HepG2 (cell line): ENCODE results near the gene MPC1. TPM values are rescaled to one million over a fixed set of nuclear protein-coding genes. Genes with fewer than 3 reads are reported as not detected.

ENCODE experiments used
- BCL3 ChIP-seq: sonication (generic); formaldehyde crosslinking; IDR thresholded peaks from 2 replicates; pipeline ENCODE4 v1.5.1; 2020; ENCODE audit warnings: mild to moderate bottlenecking, missing genetic modification reagents, moderate library complexity
- EP300 ChIP-seq, 3 experiments: sonication (generic) in 1 of 3; formaldehyde crosslinking in 1 of 3; IDR thresholded peaks; 2 replicates each; pipeline versions ENCODE4 v1.5.1 to v1.6.1; 2011 to 2020; ENCODE audit warnings: low read depth in 2 of 3, low read length in 2 of 3, borderline replicate concordance in 1 of 3, improper control_type of control experiment in 1 of 3, mild to moderate bottlenecking in 1 of 3, missing genetic modification reagents in 1 of 3, moderate library complexity in 1 of 3
- NCOR1 ChIP-seq: fragments of 200-600 bp; sonication (generic); IDR thresholded peaks from 2 replicates; pipeline ENCODE4 v1.7.0; 2017; ENCODE audit warnings: antibody characterized with exemption, low read length, borderline replicate concordance
- NONO ChIP-seq, 2 experiments: fragments of 450-650 bp in 1 of 2; sonication (generic) in 1 of 2; formaldehyde crosslinking in 1 of 2; IDR thresholded peaks in 1 of 2; conservative IDR thresholded peaks in 1 of 2; 2 replicates each; pipeline versions ENCODE4 v1.6.1 to v1.8.0; 2017 to 2022; ENCODE audit warnings: mild to moderate bottlenecking in 1 of 2, missing genetic modification reagents in 1 of 2, moderate library complexity in 1 of 2
- PBX2 ChIP-seq: IDR thresholded peaks from 2 replicates; pipeline ENCODE4 v1.6.1; 2016; ENCODE audit warnings: control low read depth
- PHF21A ChIP-seq: sonication (generic); formaldehyde crosslinking; IDR thresholded peaks from 2 replicates; pipeline ENCODE4 v1.5.0; 2020; ENCODE audit warnings: mild to moderate bottlenecking, missing genetic modification reagents
- SYNCRIP ChIP-seq: fragments of 200-400 bp; formaldehyde crosslinking; IDR thresholded peaks from 2 replicates; pipeline ENCODE4 v1.6.1; 2018; ENCODE audit warnings: mild to moderate bottlenecking, low read depth, low read length; ENCODE audit not compliant: insufficient read depth
- UBTF ChIP-seq: sonication (generic); formaldehyde crosslinking; IDR thresholded peaks from 2 replicates; pipeline ENCODE4 v1.4.0; 2020; ENCODE audit warnings: mild to moderate bottlenecking, missing genetic modification reagents
- ZBTB20 ChIP-seq: sonication (generic); formaldehyde crosslinking; IDR thresholded peaks from 2 replicates; pipeline ENCODE4 v1.8.1; 2023; ENCODE audit warnings: missing genetic modification reagents, low read depth, mild to moderate bottlenecking, borderline replicate concordance
- ZNF292 ChIP-seq: sonication (generic); formaldehyde crosslinking; IDR thresholded peaks from 2 replicates; pipeline ENCODE4 v1.8.1; 2022; ENCODE audit warnings: mild to moderate bottlenecking, low read depth, missing genetic modification reagents, borderline replicate concordance
- ZNF33B ChIP-seq: sonication (generic); formaldehyde crosslinking; IDR thresholded peaks from 2 replicates; pipeline ENCODE4 v1.5.1; 2020; ENCODE audit warnings: mild to moderate bottlenecking, missing genetic modification reagents
- ZNF484 ChIP-seq: sonication (generic); formaldehyde crosslinking; IDR thresholded peaks from 2 replicates; pipeline ENCODE4 v1.5.1; 2020; ENCODE audit warnings: mild to moderate bottlenecking, low read depth, missing genetic modification reagents, borderline replicate concordance
- ZNF670 ChIP-seq: sonication (generic); formaldehyde crosslinking; IDR thresholded peaks from 2 replicates; pipeline ENCODE4 v1.8.0; 2022; ENCODE audit warnings: mild to moderate bottlenecking, missing genetic modification reagents, borderline replicate concordance
- ZNF740 ChIP-seq: sonication (generic); formaldehyde crosslinking; IDR thresholded peaks from 2 replicates; pipeline ENCODE4 v1.4.0; 2020; ENCODE audit warnings: missing genetic modification reagents
- ZNF790 ChIP-seq: sonication (generic); formaldehyde crosslinking; IDR thresholded peaks from 2 replicates; pipeline ENCODE4 v1.8.0; 2022; ENCODE audit warnings: missing genetic modification reagents, mild to moderate bottlenecking, borderline replicate concordance
- ZSCAN20 ChIP-seq: sonication (generic); formaldehyde crosslinking; IDR thresholded peaks from 2 replicates; pipeline ENCODE4 v1.4.0; 2020; ENCODE audit warnings: missing genetic modification reagents, mild to moderate bottlenecking, borderline replicate concordance
- polyA plus RNA-seq, 8 experiments: library from polyadenylated mRNA; depleted of rRNA in 3 of 8; stranded (reverse) in 7 of 8; unstranded in 1 of 8; fragments of >200 nt; fragmentation: Illumina TruSeq in 4 of 8; extraction: Trizol in 4 of 8; gene quantifications; 2 replicates each; pipeline versions ENCODE4 v1.2.1 to v1.2.3, GENCODE V29; 2011 to 2016; ENCODE audit warnings: low read depth in 4 of 8, missing spikeins in 1 of 8, mixed read lengths in 1 of 8; ENCODE audit not compliant: insufficient read depth in 1 of 8
- total RNA-seq, 5 experiments: library from RNA; depleted of rRNA; stranded (reverse); fragments of >200 nt; fragmentation: Illumina TruSeq; extraction: Trizol; gene quantifications; 2 replicates each; pipeline ENCODE4 v1.2.3, GENCODE V29; 2016; ENCODE audit warnings: low read depth in 1 of 5
- TF ChIP-seq, protein P1 (sequence below): conservative IDR thresholded peaks from 2 replicates; pipeline ENCODE4 v1.6.1; 2018; ENCODE audit warnings: missing genetic modification reagents
- TF ChIP-seq, protein P2 (sequence below): sonication (generic); formaldehyde crosslinking; IDR thresholded peaks from 2 replicates; pipeline ENCODE4 v1.9.0; 2022; ENCODE audit warnings: missing genetic modification reagents, mild to moderate bottlenecking, borderline replicate concordance

The MPC1 gene
- total and polyA plus RNA-seq, 2 of the 13 experiments (the other 11 are each of a cell fraction or from before 2014, with no cell fraction given), result 189 to 214 TPM

- TF ChIP-seq, protein P1, sequence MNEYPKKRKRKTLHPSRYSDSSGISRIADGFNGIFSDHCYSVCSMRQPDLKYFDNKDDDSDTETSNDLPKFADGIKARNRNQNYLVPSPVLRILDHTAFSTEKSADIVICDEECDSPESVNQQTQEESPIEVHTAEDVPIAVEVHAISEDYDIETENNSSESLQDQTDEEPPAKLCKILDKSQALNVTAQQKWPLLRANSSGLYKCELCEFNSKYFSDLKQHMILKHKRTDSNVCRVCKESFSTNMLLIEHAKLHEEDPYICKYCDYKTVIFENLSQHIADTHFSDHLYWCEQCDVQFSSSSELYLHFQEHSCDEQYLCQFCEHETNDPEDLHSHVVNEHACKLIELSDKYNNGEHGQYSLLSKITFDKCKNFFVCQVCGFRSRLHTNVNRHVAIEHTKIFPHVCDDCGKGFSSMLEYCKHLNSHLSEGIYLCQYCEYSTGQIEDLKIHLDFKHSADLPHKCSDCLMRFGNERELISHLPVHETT (CRISPR knock-in tag), result 0 out of 2 replicates have a peak, but pooled peaks have one; percentile 21
- TF ChIP-seq ZNF790 (no peak), ZNF740 (CRISPR knock-in tag) (no peak), ZNF670 (peak; percentile 68; the same call in 1 of the 2 replicates), NONO (IDR thresholded peaks at IDR 0.05) (no peak), NONO (CRISPR knock-in tag; conservative IDR thresholded peaks at IDR 0.05) (no peak; the same call in 1 of the 2 replicates), EP300 (IDR thresholded peaks at IDR 0.05; ENCODE audit: low read depth in 2 of 2, low read length in 2 of 2) (peak; percentile 60 to 95; a peak in 2 of 4 replicates), EP300 (CRISPR knock-in tag; IDR thresholded peaks at IDR 0.05; ENCODE audit: borderline replicate concordance) (peak; percentile 89), UBTF (CRISPR knock-in tag) (peak; percentile 55; the same call in 1 of the 2 replicates), ZNF33B (CRISPR knock-in tag) (peak; percentile 64; the same call in 1 of the 2 replicates), ZBTB20 (CRISPR knock-in tag) (0 out of 2 replicates have a peak, but pooled peaks have one; percentile 49), ZSCAN20 (CRISPR knock-in tag) (0 out of 2 replicates have a peak, but pooled peaks have one; percentile 79), BCL3 (CRISPR knock-in tag) (peak; percentile 65; the same call in 1 of the 2 replicates), PHF21A (peak; percentile 96), SYNCRIP (no peak), PBX2 (CRISPR knock-in tag) (peak; percentile 18; the same call in 1 of the 2 replicates), ZNF484 (CRISPR knock-in tag) (no peak), NCOR1 (peak; percentile 95), ZNF292 (CRISPR knock-in tag) (peak; percentile 41; the same call in 1 of the 2 replicates)
- TF ChIP-seq, protein P2, sequence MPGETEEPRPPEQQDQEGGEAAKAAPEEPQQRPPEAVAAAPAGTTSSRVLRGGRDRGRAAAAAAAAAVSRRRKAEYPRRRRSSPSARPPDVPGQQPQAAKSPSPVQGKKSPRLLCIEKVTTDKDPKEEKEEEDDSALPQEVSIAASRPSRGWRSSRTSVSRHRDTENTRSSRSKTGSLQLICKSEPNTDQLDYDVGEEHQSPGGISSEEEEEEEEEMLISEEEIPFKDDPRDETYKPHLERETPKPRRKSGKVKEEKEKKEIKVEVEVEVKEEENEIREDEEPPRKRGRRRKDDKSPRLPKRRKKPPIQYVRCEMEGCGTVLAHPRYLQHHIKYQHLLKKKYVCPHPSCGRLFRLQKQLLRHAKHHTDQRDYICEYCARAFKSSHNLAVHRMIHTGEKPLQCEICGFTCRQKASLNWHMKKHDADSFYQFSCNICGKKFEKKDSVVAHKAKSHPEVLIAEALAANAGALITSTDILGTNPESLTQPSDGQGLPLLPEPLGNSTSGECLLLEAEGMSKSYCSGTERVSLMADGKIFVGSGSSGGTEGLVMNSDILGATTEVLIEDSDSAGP (CRISPR knock-in tag), result no peak; the same call in 1 of the 2 replicates
Measured at GRCh38 chr6:166387642-166388289, 5.0 kb upstream of the MPC1 start (continued).
